HG03139 (cell line): ENCODE data around the gene PIP5K1B.

Source experiments
- ATAC-seq: cut with Tn5 transposase; IDR thresholded peaks from one replicate; pipeline ENCODE4 v1.9.1; 2021; ENCODE audit not compliant: unreplicated experiment

Gene PIP5K1B

DNA sequence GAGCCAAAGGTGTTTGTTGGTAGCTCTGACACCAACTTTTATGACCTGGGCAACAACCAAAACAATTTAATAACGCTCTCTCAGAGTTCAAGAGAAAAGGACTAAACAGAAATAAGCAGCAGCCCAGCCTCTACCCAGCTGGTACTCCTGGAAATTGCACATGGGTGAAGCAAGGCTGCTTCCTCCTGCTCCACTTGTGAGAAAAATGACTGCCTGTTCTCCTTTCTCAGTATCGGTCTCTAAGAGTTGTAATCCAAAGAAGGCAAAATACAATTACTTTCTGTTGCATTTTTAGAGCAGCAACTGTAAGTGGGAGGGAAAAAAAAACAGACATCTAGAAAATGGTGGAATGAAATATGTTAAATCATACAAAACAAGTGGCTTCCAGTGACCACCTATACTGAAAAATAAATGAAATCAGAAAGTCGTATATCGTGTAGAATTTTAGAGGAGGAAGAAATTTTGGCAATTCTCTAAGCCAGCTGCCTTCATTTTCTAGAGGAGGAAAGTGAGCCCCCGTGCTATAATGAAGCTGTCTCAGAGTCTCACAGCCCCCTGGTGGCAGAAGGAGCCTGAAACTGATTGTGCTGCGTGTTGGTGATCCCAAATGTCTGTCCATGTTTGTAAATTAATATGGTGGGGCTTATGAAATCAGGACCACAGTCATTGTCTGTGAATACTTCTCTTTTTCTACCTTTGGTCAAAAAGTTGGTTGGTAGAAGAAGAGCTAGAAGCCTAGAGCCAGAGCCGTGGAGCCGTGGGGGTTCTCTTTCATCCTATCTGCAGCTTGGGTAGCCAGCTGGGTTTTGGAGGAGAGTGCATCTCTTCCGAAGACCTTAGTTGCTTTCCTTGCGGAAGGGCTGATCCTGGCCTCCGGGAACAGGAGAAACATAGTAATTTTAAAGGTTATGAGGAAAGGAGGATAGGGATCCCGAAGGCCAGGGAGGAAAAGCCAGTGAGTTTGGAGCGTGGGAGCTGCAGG, 139.9 kb downstream of the PIP5K1B start:
- ATAC-seq = peak; percentile 49

DNA sequence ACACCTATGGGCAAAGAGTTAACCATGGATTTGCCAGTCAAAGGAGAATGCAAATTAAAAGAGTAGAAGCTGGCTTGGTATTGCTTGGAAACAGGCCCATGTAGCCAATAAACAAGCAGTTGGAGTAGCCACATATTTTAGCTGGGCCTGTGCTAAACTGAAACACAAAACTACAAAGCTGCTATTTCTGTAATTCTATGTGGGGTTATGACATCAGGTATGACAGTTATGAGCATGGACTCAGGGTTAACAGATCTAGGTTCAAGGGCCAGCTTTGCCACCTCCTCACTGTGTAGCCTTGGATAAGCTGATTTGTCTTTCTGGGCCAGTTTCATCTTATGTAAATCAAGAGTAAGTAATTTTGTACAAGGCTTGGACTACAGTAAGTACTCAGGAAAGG, 142.7 kb downstream of the PIP5K1B start:
- no peak for ATAC-seq

DNA sequence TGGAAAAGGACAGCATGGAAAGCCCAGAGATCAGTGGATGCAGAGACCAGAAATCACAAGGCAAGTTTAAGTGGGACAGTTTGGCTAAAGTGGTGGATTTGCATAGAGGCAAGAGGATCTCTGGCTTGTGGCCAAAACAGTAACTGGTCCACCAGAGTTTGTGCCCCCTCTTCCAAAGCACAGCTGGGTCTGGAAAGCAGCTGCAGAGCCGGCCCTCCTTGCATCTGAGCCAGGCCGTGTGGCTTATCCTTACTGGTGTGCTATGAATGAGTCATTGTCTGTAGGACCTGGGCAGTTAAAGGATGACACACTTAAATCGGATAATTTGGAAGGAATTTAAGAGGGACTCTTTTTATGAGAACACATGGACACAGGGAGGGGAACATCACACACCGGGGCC, 146.6 kb downstream of the PIP5K1B start:
- ATAC-seq = no peak

GRCh38 chr9:68852941-68853340, 147.9 kb downstream of the PIP5K1B start:
- ATAC-seq = no peak

GRCh38 chr9:68859347-68859746, 154.3 kb downstream of the PIP5K1B start:
- no peak for ATAC-seq

GRCh38 chr9:68860419-68860818, 155.4 kb downstream of the PIP5K1B start:
- ATAC-seq = no peak

- ATAC-seq = no peak
These were observed 156.4 kb downstream of the PIP5K1B start for GRCh38 chr9:68861436-68861835.

DNA sequence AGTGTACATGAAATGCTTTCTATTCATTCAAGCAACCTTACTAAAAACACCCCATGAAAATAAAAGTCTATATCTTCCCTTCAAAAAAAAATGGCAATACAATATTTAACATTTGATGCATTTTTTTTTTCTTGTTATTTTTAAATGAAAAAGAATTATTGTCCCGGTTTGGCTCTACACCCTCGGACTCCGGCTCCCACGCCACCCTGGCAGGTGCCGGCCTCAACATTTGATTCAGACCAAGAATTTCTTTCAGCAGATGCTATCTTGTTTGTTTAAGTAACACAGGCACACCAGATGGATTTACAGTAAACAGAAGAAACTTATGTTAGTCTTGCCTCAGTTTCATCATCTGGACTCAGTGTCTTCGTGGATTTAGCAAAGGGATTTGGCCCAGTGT, 162.0 kb downstream of the PIP5K1B start:
- no peak for ATAC-seq

- no peak for ATAC-seq
These were observed 164.0 kb downstream of the PIP5K1B start for GRCh38 chr9:68869022-68869421.

- ATAC-seq = no peak
These were observed 165.0 kb downstream of the PIP5K1B start for GRCh38 chr9:68870086-68870485.

DNA sequence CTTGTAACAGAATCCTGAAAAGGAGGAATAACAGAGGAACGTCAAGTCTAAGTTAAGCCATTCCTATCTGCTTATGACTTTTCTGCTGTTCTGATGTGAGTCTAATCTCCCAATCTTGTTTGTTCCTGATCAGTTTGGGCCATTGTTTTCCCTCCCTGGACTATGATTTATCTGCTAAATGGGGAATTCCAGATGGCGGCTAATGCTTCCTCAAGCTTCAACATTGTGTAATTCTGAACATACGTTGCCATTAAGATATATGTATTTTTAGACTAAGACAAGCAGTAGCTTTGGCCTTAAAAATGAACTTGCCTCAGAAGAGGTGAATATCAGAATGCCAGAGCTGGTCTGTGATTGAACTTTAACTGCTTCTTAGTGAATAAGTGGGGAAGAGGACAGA, 166.2 kb downstream of the PIP5K1B start:
- ATAC-seq = no peak

- no peak for ATAC-seq
These were observed 167.0 kb downstream of the PIP5K1B start for GRCh38 chr9:68872026-68872501.

GRCh38 chr9:68873179-68873578, 168.1 kb downstream of the PIP5K1B start:
- ATAC-seq = no peak

GRCh38 chr9:68876273-68876672, 171.2 kb downstream of the PIP5K1B start:
- no peak for ATAC-seq

DNA sequence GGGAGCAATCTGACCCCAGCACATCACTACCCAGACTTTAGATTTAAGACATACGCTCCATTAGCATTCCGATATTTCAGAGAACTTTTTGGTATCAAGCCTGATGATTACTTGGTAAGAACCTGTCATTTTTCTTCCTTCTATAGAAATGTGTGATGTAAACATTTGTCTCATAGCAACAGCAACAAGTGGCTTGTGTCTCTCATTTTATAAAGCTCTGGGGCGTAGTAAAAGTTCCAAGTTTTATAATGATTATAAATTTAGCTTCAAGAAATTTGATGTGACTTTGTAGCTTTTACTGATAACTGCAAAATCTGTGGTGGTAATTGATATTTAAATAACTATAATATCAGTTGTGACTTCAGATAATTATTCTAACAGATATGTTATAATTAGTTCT, 171.6 kb downstream of the PIP5K1B start:
- no peak for ATAC-seq

DNA sequence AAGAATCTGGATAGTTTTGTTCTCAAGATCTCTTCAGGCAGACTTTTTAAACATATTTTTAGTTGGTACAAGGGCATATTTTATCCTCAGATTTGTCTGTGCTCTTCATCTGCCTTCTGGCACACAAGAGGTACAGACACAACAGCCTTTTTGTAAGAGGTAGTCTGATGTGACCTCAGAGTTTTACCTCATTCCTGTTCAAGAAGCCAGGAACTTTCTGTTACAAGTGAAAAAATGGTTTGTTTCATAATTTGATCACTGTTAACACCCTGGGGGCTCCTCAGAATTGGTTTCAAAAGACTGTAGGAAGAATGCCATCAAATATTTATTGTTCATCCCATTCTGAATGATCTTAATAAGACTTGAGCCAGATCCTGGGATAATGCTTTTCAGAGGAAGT, 172.2 kb downstream of the PIP5K1B start:
- ATAC-seq = no peak

DNA sequence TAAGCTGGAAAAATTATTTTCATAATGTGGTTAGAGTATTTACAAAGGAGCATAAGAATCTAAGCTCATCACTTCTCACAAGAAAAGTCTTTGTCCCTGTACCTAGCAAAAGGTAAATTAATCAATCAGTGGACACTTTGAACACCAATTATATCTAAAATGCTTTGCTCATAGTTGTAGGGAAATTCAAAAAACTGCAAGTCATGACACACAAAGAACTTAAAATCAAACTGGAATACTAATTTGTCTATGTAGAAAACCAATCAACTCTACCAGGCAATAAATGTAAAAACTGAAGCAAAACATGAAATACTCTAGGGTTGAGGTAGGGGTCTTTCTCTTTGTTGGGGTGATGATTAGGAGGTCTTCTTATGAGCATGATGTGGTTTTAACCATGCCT, 173.4 kb downstream of the PIP5K1B start:
- no peak for ATAC-seq

DNA sequence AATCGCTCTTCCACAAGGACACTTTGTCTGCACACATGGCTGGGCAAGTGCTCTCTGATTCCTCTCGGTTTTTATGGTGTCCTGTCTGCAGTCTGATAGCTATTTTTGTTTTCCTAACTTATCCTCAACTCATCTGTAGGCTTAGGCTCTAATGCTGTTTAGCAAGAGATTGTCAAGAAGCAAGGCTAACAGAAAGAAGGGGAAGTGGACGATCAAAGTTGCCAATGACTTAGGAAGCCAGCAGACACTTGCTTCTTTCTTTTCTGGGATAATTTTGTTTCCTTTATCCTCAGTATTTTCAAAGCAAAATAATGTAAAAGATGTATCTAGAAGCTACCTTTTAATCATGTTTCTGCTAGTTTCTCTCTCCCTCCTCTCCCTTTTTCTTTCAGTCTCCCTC, 178.2 kb downstream of the PIP5K1B start:
- no peak for ATAC-seq

DNA sequence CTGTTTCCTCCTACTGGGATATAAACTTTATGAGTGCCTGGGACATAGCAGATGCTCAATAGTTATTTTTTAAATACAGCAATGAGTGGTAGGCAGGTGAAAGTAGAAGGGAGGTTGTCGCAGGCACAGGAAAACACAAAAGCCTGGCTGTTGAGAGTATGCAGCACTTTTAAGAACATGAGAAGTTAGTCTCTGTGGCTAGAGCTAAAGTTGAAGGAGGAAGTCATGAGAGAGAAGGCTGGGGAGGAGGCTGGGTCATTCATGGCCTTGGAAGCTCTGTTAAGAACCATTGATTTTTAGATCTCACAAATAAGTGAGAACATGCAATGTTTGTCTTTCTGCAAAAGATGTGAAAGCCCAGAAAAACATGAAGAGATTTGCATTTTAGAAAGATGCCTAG, 182.2 kb downstream of the PIP5K1B start:
- ATAC-seq = no peak

DNA sequence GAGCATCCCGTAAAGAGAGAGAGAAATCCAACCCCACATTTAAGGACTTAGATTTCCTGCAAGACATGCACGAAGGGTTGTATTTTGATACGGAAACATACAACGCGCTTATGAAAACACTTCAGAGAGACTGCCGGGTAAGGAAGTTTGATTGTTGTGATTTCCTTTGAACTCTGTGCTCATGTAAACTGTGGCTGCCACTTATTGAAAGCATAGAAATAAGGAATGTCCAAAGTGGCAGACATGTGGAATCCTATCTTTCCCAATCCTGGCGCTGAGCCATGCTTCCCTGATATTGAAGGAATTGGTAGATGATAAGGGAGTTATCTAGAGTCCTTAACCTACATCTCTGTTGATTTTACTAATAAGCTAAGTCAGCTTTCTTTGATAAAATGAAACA, 189.5 kb downstream of the PIP5K1B start:
- no peak for ATAC-seq

- peak; percentile 90 for ATAC-seq
These were observed 190.9 kb downstream of the PIP5K1B start for GRCh38 chr9:68895741-68896478.

GRCh38 chr9:68896486-68896885, 191.4 kb downstream of the PIP5K1B start:
- ATAC-seq = peak; percentile 15
